ENCODE data around the gene IQSEC1. TPM values are rescaled to one million over a fixed set of nuclear protein-coding genes. Genes with fewer than 3 reads are reported as not detected.

IQSEC1 gene
- total RNA-seq, 4 donors from 2014 or later = 56.1 to 99.5 (median 78.2) TPM

DNA sequence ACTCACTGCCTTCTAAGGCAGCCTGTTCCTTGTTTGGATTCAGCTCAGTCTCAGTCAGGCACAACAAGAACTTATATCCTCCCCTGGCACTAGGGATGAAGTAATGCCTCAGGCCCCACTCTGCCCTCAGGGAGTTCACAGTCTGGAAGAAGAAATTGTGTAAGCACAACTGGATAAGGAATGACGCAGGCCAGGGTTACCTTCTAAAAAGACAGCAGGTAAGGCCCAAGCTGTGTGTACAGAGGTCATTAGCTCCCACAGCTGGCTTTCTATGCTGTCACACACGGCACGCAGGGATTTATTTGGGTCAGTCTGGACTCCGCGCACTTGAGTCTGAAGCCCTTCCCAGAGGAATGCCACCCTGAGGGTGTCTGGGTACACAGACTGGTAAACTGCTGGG, 82.9 kb downstream of the IQSEC1 start:
- no peak overlapping the region for H3K4me3 ChIP-seq
- peak overlapping the region in 3 of 4 donors; percentile 51 to 88 (median 57) for H3K27ac ChIP-seq (replicated peaks in 1 of 4)
- TF ChIP-seq, protein P1, sequence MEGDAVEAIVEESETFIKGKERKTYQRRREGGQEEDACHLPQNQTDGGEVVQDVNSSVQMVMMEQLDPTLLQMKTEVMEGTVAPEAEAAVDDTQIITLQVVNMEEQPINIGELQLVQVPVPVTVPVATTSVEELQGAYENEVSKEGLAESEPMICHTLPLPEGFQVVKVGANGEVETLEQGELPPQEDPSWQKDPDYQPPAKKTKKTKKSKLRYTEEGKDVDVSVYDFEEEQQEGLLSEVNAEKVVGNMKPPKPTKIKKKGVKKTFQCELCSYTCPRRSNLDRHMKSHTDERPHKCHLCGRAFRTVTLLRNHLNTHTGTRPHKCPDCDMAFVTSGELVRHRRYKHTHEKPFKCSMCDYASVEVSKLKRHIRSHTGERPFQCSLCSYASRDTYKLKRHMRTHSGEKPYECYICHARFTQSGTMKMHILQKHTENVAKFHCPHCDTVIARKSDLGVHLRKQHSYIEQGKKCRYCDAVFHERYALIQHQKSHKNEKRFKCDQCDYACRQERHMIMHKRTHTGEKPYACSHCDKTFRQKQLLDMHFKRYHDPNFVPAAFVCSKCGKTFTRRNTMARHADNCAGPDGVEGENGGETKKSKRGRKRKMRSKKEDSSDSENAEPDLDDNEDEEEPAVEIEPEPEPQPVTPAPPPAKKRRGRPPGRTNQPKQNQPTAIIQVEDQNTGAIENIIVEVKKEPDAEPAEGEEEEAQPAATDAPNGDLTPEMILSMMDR (IDR thresholded peaks at IDR 0.05) = no peak
- TF ChIP-seq EP300 (IDR thresholded peaks at IDR 0.05) (no peak), POLR2AphosphoS5 (IDR thresholded peaks at IDR 0.05) (no peak), POLR2A (IDR thresholded peaks at IDR 0.05; ENCODE audit: low read depth) (no peak)
- peaks cover 20 to 47% (median 36%) of the 10 kb centered on the region in 4 donors for H3K4me1 ChIP-seq
- H3K27me3 ChIP-seq = no peaks in the 10 kb centered on the region
- H3K9me3 ChIP-seq = no peaks in the 10 kb centered on the region
- 82% methylated on average over 3 of the region's 5 CpGs for WGBS
- no peaks in the 10 kb centered on the region for H3K36me3 ChIP-seq
- intact Hi-C loops (cut with DNase I) = loop anchor here (5.0 kb wide), 2 partner anchors 33 to 93 kb away; no protein-coding TSS in a partner anchor
- no peak for DNase-seq (ENCODE audit: extremely low spot score)

DNA sequence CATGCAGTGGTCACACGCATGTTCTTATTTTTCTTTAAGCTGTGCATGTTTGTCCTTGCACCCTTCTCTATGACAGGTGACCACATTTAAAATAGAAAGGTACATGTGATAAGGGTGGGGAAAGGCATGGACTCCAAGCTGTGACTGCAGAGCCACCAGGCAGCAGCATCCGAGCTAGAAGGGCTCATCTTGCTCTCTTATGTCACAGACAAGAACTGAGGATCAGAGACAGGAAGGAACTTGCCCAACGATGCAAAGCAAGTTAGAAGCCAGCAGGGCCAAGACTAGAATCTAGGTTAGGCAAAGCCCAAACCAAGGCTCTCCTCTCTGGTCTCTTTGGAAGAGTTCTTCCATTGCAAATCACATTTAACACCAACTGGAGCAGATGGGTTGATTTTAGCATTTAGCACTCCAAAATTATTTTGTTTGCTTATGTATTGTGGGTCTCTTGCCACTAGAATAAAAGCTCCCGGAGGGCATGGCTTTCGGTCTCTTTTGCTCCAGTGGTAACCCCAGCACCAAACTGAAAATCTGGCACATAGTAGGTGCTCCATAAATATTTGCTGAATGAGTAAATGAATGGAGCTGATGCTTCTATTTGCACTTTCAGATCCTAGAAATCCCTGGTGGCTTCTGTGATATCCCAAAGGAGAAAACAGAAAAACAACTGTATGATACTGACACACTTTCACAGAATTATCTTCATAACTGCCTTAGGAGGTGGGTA, 84.3 kb downstream of the IQSEC1 start:
- Histone ChIP-seq H3K9me3 (no peaks in the 10 kb centered on the region), H3K27me3 (no peaks in the 10 kb centered on the region), H3K4me3 (no peak overlapping the region), H3K27ac (replicated peaks in 1 of 4) (no peak overlapping the region), H3K4me1 (peaks cover 24 to 50% (median 40%) of the 10 kb centered on the region in 4 donors), H3K36me3 (no peaks in the 10 kb centered on the region)
- DNase-seq (ENCODE audit: extremely low spot score) = no peak
- TF ChIP-seq POLR2A (IDR thresholded peaks at IDR 0.05; ENCODE audit: low read depth) = no peak
- TF ChIP-seq, protein P1 (IDR thresholded peaks at IDR 0.05) = no peak
- TF ChIP-seq EP300 (IDR thresholded peaks at IDR 0.05) = no peak
- TF ChIP-seq POLR2AphosphoS5 (IDR thresholded peaks at IDR 0.05) = no peak
- 82% methylated on average over 5 of the region's 5 CpGs for WGBS
- intact Hi-C loops (cut with DNase I) = no loop called here

DNA sequence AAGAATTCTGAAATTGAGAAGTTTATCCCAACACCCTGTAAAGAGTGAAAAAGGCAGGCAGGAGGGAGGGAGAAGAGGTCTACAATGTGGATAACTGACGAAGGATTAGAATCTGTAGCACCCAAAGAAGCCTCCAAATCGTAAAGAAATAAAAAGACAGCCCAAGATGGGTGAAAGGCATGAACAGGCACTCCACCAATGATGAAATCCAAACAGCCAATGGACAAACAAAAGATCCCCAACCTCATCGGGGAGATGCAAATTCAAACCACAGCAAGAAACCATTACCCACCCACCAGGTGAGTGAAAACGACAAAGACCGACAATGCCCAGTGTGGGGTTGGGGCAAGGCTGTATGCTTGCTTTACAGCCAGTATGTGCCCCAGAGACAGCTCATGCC, 85.6 kb downstream of the IQSEC1 start:
- Histone ChIP-seq H3K36me3 (no peaks in the 10 kb centered on the region), H3K4me1 (peaks cover 16 to 45% (median 35%) of the 10 kb centered on the region in 4 donors), H3K4me3 (no peak overlapping the region), H3K9me3 (no peaks in the 10 kb centered on the region), H3K27ac (replicated peaks in 1 of 4) (no peak overlapping the region), H3K27me3 (no peaks in the 10 kb centered on the region)
- WGBS = 94% methylated on average over 5 of the region's 5 CpGs
- TF ChIP-seq POLR2A (IDR thresholded peaks at IDR 0.05; ENCODE audit: low read depth) (no peak), EP300 (IDR thresholded peaks at IDR 0.05) (no peak), POLR2AphosphoS5 (IDR thresholded peaks at IDR 0.05) (no peak)
- TF ChIP-seq, protein P1 (IDR thresholded peaks at IDR 0.05) = no peak
- intact Hi-C loops (cut with DNase I) = no loop called here
- DNase-seq (ENCODE audit: extremely low spot score) = no peak

DNA sequence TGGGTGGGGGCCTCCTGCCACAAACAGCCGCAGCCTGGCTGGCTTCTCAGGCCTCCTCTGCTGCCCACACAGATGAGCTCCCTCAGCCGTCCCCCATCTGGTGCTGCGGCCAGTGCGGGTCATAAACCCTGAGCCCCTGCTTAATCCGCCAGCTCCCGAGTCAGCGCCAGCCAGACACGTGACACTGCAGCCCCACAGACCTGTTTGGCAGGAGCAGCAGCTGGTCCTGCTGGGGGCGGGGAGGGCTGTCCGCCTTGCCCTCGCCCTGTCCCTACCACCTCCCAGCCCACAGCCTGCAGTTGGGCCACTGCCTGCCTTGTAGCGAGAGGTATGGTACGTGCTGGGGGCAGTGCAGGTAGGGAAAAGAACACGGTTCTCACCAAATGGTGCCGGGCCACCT, 86.2 kb downstream of the IQSEC1 start:
- H3K27me3 ChIP-seq = no peaks in the 10 kb centered on the region
- H3K27ac ChIP-seq (replicated peaks in 1 of 4) = no peak overlapping the region
- no peak for TF ChIP-seq POLR2AphosphoS5 (IDR thresholded peaks at IDR 0.05)
- TF ChIP-seq, protein P1 (IDR thresholded peaks at IDR 0.05) = no peak
- no peak for TF ChIP-seq POLR2A (IDR thresholded peaks at IDR 0.05; ENCODE audit: low read depth)
- no peak for TF ChIP-seq EP300 (IDR thresholded peaks at IDR 0.05)
- no peaks in the 10 kb centered on the region for H3K9me3 ChIP-seq
- no peaks in the 10 kb centered on the region for H3K36me3 ChIP-seq
- DNase-seq (ENCODE audit: extremely low spot score) = no peak
- peaks cover 13 to 39% (median 30%) of the 10 kb centered on the region in 4 donors for H3K4me1 ChIP-seq
- H3K4me3 ChIP-seq = no peak overlapping the region
- intact Hi-C loops (cut with DNase I) = no loop called here
- WGBS = 80% methylated on average over 7 of the region's 15 CpGs
